ENCODE results near the gene TBPL2.

TBPL2 gene

DNA sequence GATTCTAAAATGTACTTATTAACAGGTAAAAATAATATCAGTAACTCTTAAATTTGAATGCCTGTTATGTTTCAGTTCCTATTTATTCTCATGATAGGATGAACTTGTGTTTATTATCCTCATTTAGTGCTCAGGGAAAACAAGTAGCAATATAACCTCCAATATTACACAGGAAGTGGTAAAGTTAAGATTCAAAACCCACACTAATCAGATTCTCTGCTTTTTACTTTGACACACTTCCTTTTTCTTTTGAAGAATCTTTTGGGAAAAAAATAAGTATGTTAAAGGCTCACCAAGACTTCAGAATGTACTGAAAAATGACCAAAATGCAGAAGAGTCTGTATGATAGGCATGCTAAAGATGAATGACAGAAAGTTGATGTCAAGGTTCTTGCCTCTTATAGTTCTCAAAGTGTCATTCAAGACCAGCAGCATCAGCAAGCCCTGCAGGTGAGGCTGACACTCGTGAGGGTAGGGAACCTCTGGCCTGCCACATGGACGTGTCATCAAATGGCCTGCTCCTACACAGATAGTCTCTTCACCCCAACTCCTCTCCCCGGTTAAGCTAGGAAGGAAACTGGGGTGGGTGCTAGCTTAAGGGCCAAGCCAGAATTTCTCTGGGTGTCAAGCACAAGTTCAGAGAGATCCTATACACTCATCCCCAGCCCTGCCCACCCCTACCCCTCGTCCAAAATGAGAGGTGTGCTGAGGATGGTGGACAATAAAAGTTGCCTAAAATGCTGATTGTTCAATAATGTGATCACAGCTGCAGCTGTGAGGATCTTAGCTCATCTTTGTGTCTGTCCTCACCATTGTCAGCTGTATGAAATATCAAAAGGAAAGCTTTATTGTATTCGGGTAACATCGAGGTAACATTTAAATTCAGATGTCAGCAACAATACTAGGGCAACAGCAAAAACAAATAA is 6.3 kb downstream of the TBPL2 start:
- TF ChIP-seq, protein P1, sequence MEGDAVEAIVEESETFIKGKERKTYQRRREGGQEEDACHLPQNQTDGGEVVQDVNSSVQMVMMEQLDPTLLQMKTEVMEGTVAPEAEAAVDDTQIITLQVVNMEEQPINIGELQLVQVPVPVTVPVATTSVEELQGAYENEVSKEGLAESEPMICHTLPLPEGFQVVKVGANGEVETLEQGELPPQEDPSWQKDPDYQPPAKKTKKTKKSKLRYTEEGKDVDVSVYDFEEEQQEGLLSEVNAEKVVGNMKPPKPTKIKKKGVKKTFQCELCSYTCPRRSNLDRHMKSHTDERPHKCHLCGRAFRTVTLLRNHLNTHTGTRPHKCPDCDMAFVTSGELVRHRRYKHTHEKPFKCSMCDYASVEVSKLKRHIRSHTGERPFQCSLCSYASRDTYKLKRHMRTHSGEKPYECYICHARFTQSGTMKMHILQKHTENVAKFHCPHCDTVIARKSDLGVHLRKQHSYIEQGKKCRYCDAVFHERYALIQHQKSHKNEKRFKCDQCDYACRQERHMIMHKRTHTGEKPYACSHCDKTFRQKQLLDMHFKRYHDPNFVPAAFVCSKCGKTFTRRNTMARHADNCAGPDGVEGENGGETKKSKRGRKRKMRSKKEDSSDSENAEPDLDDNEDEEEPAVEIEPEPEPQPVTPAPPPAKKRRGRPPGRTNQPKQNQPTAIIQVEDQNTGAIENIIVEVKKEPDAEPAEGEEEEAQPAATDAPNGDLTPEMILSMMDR (IDR thresholded peaks at IDR 0.05; ENCODE audit: low read depth, low read length): no peak
- DNase-seq (ENCODE audit: low read depth in 2 of 2): no peak
- H3K4me3 ChIP-seq (replicated peaks in 1 of 2; ENCODE audit: low read depth in 2 of 2, low read length in 2 of 2): no peak overlapping the region

DNA sequence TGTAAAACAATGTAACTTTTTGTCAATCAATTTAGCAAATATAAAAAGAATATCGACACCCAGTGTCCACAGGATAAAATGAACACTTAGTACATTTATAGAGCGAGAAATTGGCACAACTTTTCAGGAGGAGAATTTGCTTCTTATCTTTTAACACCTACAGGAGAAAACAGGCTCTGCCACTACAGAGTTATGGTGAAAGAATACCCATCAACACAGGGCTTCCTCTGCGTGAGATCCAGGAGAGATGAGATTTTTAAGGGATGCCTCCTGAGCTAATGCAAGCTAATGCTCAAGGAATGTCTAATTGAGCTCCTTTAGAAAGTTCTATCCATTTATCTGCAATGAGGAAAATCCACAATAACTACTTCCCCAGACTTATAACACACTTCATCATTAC is 7.8 kb downstream of the TBPL2 start:
- no peak for DNase-seq (ENCODE audit: low read depth in 2 of 2)
- no peak overlapping the region for H3K4me3 ChIP-seq (replicated peaks in 1 of 2; ENCODE audit: low read depth in 2 of 2, low read length in 2 of 2)
- TF ChIP-seq, protein P1 (IDR thresholded peaks at IDR 0.05; ENCODE audit: low read depth, low read length): no peak

DNA sequence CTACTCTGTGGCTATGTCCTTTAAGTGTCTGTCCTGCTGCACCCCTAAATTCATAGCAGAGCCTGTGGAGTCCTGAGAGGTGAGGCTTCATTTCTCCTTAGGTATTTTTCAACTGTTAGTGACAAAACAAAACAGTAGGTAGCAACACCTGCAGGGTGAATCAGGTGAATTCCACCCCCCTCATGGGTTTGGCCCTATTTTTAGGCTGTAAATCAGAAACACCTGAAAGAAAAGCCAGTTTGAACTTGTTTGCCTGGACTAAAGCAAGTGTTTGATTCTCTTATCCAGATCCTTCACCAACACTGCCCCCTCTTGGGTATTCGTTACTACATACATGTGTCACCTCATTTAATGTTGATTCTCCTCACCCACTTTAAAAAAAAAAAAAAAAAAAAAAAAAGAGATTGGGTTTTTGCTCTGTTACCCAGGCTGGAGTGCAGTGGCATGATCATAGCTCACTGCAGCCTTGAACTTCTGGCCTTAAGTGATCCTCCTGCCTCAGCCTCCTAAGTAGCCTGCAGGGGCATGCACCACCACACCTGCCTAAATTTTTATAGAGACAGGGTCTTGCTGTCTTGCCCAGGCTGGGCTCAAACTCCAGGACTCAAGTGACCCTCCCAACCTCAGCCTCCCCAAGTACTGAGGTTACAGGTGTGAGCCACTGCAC is 10.3 kb downstream of the TBPL2 start:
- TF ChIP-seq, protein P1 (IDR thresholded peaks at IDR 0.05; ENCODE audit: low read depth, low read length): peak; percentile 44
- peak; percentile 83 to 87 for DNase-seq (ENCODE audit: low read depth in 2 of 2)

DNA sequence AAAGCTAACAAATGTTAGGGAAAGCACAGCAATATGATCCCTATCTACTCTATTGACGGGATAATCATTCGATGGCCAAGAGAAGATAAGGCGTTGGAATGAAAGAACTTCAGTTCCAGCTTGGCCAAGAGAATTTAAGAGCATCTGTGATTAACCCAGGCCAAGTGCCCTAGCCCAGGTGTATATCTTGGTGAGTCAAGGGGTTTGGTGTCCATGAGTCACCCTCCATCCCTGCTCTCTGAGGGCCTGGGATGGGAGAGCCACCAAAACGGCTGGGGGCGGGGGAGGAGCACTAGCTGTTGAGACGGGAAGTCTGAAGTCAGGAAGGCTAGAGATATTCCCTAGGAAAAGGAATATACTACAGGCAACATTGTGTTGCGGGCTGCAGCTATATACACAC is 13.0 kb downstream of the TBPL2 start:
- TF ChIP-seq, protein P1 (IDR thresholded peaks at IDR 0.05; ENCODE audit: low read depth, low read length): no peak
- DNase-seq (ENCODE audit: low read depth in 2 of 2): peak in 1 of 2 donors; percentile 10

More for the DNA sequence above, 10.3 kb downstream of the TBPL2 start:
- H3K4me3 ChIP-seq (replicated peaks in 1 of 2; ENCODE audit: low read depth in 2 of 2, low read length in 2 of 2): no peak overlapping the region

DNA sequence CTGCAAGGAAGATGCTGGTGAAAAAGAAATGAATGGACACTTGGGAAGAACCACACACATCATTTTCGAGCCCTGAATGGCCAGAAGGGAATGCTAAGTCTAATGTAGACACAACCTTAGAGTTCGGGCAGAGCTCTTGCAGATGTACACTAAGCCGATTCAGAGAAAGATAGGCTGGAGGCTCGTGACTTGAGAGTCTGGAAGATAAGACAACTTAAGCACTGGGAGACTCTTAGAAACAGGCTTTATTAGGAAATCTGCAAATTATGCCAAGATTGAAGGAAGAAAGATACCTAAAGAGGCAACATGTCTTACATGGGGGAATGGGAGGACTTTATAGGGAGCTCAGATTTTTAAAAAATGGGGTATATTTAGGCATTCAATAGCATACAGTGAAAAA is 13.5 kb downstream of the TBPL2 start:
- TF ChIP-seq, protein P1 (IDR thresholded peaks at IDR 0.05; ENCODE audit: low read depth, low read length): no peak
- H3K4me3 ChIP-seq (replicated peaks in 1 of 2; ENCODE audit: low read depth in 2 of 2, low read length in 2 of 2): no peak overlapping the region
- DNase-seq (ENCODE audit: low read depth in 2 of 2): no peak

More for the DNA sequence above, 13.0 kb downstream of the TBPL2 start:
- H3K4me3 ChIP-seq (replicated peaks in 1 of 2; ENCODE audit: low read depth in 2 of 2, low read length in 2 of 2): no peak overlapping the region

DNA sequence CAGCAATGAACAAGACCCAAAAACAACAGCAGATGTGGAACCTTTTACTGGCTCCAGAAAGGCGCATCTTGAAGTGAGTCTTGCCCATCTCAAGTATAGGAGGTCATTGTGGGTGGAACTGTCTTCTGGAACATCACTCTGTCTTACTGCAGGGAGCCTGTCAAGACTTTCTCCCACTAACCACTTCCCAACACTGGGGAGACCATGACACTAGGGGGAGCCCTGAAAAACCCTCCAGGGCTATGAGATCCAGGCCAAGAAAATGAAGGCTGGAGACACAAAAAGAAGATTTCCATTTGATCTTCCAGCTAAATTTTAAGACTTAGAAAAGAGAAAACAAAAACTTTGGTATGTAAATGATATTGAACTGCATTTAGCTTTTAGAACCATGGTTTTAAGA is 15.3 kb downstream of the TBPL2 start:
- no peak overlapping the region for H3K4me3 ChIP-seq (replicated peaks in 1 of 2; ENCODE audit: low read depth in 2 of 2, low read length in 2 of 2)
- TF ChIP-seq, protein P1 (IDR thresholded peaks at IDR 0.05; ENCODE audit: low read depth, low read length): peak; percentile 34
- peak in 1 of 2 donors; percentile 8 for DNase-seq (ENCODE audit: low read depth in 2 of 2)
